HG03280 (cell line): ENCODE results near the gene TEX11.
A peak's percentile ranks its signal among the peaks of the same experiment; 100 is the strongest.
"Not testable (repeated sequence)": the region's sequence is repeated elsewhere in the genome, so short reads cannot be mapped to it uniquely, and the experiment has no call there.

ENCODE experiments used
- ATAC-seq: cut with Tn5 transposase; IDR thresholded peaks from one replicate; pipeline ENCODE4 v1.9.1; 2021; ENCODE audit warnings: mild to moderate bottlenecking, moderate library complexity; ENCODE audit not compliant: unreplicated experiment

TEX11 gene

DNA sequence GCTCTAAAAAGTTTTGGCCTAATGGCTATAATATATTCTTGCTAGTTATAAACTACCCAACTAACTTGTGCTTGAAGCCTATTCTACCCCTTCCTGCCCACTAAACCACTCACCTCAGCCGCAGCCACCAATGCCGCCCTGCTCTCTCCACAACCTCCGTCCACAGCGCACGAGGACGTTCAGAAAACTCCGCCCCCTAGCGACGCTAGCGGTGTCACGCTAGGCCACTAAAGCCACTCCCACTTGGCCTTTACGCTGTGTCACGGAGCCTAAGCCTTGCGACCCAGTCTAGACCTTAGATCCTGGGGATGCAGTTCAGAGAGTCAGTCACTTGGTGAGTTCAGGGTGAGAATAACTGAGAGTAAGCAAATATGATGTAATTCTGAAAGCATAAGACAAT lies at the start of gene TEX11:
Gene TEX11 (minus strand): TSS at position 171 of the 400 bp plus-strand sequence. CDS start 922 bp downstream, outside the sequence.
- ATAC-seq, result no peak

DNA sequence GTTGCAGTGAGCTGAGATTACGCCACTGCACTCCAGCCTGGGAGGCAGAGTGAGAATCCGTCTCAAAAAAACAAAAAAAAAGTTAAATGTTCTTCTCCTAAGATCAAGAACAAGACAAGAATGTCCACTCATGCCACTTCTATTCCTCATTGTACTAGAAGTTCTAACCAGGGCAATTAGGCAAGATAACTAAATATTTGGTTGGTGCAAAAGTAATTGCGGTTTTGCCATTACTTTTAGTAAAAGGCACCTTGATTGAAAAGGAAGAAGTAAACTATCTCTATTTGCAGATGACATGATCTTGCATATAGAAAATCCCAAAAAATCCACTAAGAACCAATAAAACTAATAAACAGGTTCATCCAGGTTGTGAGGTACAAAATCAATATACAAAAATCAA lies 46.4 kb upstream of the TEX11 start:
- no peak for ATAC-seq

DNA sequence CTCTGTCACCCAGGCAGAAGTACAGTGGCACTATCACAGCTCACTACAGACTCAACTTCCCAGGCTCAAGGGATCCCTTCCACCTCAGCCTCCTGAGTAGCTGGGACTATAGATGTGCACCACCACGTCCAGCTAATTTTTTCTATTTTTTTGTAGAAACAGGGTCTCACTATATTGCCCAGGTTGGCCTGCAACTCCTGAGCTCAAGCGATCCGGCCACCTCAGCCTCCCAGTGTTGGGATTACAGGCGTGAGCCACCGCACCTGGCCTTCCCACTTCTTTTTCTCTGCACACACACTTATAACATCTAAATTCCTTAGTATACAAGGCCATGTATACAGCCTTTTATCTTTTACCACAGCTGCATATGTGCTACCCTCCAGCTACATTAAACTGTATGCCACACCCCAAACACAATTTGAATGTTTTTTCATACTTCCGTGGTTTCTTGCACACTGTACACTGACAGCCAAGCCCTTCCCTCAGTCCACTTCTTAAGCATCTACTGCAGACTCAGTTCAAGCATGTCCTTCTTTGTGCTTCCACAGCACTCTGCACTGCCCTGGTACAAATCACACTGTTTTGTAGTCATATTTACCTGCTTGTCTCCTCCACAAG lies 15.9 kb upstream of the TEX11 start:
- no peak for ATAC-seq

DNA sequence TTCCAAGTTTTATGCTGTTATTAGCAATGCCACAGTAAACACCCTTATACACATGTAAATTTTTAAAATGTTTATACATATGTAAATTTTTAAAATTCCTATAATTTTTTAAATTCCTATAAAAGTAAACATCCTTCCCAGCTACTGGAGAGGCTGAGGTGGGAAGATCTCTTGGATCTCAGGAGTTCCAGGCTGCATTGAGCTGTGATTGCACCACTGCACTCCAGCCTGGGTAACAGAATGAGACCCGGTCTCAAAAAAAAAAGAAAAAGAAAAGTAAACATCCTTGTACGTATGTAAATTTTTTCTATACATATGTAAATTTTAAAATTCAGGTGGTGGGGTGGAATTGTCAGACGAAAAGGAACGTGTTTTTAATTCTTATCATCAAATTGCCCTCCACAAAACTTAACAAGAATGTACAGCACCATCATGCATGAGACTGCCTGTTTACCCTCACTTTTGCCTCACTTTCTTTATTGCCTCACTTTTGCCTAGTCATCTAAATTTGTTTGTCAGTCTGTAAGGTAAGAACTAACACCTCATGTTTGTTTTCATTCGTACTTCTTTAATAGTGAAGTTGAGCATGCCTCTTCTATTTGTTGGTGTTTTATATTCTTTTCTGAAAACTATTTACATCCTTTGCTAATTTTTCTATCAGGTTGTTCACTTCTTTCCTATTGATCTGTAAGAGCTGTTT lies 14.4 kb upstream of the TEX11 start:
- ATAC-seq, result no peak

DNA sequence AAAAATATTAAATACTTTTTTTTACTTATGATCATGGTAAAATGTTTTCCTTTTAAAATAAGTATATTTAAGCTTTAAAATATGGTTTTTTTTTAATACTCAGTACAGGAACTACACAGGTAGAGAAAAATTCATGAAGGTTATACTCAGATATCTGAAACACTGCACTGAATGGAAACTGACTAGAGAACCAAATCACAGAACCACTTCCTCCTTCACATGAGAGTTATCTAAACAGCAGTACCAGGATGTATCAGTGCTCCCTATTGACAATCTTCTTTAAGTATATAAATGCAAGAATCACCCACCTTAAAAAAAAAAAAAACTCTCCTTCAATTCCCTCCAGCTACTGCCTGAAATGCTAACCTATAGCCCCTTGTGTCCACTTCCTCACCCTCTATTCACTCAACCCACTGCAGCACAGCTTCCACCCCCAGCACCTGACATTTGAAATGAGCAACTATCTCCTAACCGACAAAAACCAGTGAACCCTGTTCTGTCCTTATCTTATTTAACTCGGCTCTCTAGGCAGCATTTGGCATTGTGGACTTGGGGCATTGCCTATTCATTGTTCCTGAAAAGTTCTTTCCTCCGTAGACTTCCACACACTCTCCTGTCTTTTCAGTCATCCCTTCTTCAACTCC lies 13.3 kb upstream of the TEX11 start:
- ATAC-seq, result peak; percentile 45

DNA sequence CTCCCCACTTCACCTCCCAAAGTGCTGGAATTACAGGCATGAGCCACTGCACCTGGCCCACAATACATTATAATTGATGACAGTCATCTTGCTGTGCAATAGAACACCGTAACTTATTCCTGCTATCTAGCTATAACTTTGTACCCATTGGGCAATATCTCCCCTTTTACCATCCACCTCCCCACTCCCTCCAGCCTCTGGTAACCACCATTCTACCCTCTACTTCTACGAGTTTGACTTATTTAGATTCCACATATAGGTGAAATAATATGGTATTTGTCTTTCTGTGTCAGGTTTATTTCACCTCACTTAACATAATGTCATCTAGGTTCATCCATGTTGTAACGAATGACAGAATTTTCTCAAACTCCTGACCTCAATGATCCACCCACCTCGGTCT lies 8.2 kb upstream of the TEX11 start:
- ATAC-seq, result no peak

DNA sequence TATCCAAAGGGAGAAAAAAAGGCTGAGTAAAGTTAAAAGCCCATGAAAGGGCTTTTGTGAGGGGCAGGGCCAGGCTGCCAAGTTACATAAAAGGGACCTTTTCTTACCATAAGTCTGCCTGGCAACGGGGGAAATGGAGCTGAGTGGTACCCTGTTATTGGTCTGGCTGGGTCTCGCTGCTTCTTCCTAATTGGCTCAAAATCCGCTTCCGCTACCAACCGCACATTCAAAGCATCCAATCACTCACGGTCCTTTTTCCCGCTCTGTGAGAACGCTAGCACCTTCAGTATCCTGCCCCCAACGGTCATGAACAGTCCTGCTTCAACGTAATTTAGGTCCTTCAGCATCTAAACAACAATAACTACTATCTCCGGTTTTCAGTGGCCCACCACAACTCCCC lies 611 bp downstream of the TEX11 start:
- ATAC-seq, result no peak

DNA sequence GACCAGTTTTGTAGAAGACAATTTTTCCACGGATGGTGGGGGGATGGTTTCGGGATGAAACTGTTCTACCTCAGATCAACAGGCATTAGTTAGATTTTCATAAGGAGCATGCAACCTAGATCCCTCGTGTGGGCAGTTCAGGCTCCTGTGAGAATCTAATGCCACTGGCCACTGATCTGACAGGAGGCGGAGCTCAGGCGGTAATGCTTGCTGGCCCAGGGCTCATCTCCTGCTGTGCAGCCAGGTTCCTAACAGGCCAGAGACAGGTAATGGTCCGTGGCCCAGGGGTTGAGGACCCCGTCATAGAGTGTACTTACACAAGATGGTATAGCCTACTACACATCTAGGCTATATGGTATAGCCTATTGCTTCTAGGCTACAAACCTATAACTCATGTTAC lies 7.0 kb downstream of the TEX11 start:
- no peak for ATAC-seq

DNA sequence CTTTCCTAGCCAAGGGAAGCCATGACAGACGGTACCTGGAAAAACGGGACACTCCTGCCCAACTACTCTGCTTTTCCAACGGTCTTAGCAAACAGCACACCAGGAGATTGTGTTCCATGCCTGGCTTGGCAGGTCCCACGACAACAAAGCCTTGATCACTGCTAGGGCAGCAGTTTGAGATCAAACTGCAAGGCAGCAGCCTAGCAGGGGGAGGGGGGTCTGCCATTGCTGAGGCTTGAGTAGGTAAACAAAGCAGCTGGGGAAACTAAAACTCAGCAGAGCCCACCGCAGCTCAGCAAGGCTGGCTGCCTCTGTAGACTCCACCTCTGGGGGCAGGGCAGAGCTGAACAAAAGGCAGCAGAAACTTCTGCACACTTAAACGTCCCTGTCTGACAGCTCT lies 18.1 kb downstream of the TEX11 start:
- ATAC-seq, result not testable (repeated sequence)

DNA sequence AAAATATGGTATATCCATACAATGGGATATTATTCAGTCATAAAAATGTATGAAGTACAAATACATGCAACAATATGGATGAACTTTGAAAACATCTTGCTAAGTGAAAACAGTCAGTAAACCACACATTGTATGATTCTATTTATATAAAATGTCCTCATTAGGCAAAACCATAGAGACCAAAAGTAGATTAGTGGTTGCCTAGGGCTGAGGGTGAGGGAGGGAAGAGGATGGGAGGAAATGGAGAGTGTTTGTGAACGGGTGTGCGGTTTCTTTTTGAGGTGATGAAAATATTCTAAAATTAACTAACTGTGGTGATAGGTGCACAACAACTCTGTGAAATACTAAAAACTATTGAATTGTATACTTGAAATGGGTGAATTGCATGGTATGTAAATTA lies 29.6 kb downstream of the TEX11 start:
- ATAC-seq, result no peak

DNA sequence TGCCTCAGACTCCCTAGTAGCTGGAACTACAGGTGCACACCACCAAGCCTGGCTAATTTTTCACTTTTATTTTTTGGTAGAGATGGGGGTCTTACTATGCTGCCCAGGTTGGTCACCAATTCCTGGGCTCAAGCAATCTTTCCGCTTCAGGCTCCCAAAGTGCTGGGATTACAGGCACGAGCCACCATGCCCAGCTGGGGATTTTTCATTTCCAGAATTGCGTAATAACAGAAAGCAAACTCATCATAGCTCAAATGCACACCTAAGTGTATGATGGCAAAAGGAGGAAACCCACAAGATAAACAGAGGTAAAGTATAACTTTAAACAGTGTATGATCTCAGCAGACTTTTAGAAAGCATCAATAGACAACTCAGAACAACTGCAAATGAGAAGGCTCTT lies 56.2 kb downstream of the TEX11 start:
- no peak for ATAC-seq

DNA sequence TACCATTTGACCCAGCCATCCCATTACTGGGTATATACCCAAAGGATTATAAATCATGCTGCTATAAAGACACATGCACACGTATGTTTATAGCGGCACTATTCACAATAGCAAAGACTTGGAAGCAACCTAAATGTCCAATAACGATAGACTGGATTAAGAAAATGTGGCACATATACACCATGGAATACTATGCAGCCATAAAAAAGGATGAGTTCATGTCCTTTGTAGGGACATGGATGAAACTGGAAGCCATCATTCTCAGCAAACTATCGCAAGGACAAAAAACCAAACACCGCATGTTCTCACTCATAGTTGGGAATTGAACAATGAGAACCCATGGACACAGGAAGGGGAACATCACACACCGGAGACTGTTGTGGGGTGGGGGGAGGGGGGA lies 64.4 kb downstream of the TEX11 start:
- not testable (repeated sequence) for ATAC-seq

DNA sequence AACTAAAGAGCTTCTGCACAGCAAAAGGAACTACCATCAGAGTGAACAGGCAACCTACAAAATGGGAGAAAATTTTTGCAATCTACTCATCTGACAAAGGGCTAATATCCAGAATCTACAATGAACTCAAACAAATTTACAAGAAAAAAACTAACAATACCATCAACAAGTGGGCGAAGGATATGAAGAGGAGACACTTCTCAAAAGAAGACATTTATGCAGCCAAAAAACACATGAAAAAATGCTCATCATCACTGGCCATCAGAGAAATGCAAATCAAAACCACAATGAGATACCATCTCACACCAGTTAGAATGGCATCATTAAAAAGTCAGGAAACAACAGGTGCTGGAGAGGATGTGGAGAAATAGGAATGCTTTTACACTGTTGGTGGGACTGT lies 64.9 kb downstream of the TEX11 start:
- ATAC-seq, result not testable (repeated sequence)

DNA sequence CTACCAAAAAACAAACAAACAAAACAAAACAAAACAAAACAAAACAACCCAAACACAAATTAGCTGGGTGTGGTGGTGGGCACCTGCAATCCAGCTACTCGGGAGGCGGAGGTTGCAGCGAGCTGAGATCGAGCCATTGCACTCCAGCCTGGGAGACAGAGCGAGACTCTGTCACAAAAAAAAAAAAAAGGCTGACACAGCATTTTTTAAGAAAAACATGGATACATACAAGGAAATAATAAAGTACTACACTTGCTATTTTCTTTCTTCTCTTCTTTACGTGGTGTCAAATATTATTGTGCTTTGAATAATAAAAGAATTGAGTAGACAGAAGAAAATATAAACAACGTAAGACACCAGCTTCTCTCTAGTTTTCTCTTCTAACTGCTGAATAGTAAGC lies 73.9 kb downstream of the TEX11 start:
- no peak for ATAC-seq

DNA sequence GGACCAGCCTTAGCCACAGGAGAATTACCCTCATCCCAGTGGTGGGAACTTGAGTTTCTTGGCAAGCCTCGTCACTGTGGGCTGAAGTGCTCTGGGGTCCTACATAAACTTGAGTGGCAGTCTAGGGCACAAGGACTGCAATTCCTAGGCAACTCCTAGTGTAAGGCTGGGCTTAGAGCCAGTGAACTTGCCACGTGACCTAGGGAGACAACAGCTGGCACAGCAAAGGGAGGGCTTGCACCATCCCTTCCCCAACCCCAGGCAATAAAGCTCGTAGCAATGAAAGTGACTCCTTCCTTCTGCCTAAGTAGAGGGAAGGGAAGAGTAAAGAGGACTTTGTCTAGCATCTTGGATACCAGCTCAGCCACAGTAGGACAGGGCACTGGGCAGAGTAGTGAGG lies 81.8 kb downstream of the TEX11 start:
- ATAC-seq, result no peak

DNA sequence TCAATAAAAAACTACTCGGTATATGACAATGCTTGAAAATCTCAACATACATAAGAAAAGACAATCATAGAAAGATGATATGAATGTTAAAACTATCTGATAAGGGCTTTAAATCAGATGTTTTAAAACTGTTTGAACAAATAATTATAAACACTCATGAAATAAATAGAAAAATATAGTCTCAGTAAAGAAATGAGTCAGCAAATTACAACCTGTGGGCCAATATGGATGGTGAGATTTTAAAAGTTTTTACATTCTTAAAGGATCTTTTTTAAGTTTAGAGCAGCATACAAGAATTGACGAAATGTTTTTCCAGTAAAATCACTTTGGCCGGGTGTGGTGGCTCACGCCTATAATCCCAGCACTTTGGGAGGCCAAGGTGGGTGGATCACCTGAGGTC lies 83.1 kb downstream of the TEX11 start:
- ATAC-seq, result no peak

DNA sequence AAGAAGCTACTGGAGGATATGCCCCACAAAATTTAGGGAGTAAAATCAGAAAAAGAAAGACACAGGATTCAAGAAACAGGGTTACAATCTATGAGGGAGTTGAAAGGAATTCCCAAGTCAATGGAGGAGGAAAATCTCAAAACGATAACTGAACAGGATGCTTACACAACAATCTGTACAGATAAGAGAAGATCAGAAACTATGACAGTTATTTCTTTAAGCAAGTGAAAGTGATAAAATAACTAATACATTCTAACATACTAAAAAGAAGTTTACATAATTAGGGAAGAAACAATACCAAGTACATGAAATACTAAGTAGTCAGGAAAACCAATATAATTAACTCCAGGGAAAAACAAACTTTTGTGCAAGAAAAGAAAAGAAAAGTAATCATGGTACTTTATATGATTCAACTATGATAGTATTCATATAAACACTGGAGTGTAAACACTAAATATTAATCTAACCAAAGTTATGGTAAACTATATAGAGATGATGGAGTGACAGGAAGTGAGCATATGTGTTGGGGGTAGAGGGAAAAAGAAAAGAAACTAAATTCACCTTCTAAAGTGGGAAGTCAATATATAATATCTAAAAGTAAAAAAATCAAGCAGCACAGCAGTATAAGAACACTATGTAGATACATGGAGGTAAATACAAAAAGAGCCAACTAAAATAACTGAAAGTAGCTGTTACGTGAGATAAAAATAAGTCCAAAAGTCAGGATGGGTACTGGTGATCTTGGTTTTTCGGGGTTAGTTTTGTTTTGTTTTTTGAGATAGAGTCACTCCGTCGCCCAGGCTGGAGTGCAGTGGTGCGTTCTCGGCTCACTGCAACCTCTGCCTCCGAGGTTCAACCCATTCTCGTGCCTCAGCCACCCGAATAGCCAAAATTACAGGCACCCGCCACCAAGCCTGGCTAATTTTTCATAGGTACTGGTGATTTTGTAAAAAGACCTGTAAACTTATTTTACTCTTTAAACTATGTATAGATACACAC lies 99.3 kb downstream of the TEX11 start:
- no peak for ATAC-seq

DNA sequence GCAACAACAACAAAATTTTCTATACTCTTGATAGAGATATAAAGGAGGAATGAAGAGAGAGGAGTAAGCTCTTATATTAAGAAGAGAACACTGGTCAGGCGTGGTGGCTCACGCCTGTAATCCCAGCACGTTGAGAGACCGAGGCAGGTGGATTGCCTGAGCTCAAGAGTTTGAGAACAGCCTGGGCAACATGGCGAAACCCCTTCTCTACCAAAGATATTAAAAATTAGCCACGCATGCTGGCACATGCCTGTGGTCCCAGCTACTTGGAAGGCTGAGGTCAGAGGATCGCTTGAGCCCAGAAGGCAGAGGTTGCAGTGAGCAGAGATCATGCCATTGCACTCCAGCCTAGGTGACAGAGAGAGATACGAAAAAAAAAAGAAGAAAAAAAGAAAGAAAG lies 102.4 kb downstream of the TEX11 start:
- ATAC-seq, result no peak

DNA sequence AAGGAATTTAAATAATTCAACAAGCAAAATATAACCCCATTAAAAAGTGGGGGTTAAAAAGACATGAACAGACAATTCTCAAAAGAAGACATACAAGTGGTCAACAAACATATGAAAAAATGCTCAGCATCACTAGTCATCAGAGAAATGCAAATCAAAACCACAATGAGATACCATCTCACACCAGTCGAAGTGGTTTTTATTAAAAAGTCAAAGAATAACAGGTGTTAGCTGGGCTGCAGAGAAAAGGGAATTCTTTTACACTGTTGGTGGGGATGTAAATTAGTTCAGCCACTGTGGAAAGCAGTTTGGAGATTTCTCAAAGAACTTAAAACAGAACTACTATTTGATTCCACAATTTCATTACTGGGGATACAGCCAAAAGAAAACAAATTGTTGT lies 111.8 kb downstream of the TEX11 start:
- ATAC-seq, result not testable (repeated sequence)

DNA sequence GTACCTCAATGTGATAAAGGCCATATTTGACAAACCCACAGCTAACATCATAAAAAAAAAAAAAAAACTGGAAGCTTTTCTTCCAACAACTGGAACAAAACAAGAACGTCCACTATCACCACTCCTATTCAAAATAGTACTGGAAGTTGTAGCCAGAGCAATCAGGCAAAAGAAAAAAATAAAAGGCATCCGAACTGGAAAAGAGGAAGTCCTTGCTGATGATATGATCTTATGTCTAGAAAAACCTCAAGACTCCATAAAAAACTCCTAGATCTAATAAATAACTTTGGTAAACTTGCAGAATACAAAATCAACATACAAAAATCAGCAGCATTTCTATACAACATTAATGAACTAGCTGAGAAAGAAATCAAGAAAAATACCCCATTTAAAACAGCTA lies 134.3 kb downstream of the TEX11 start:
- no peak for ATAC-seq

DNA sequence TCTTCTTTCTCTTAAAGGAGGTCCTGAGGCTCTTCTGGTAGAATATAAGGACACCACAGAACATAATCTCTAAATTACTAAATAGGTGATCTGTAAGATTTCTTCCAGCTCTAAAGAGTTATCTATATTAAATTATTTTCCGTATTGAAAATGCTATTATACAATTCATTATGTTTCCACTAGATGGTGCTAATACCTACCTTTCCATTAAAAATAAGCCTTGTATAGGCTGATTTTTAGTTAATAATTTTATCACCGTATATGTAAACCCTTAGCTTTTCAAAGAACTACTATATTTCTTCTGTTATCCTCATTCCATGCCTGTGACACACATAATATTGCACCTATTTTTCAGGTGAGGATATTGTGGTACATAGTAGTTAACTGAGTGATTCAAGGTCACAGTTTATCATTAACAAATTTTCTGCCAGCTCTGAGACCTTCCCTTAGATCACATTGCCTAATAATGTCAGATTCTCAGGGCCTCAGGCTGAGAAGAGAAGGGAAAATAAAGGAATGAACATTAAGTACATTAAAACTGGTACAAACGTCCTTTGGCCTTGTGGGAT lies 138.8 kb downstream of the TEX11 start:
- no peak for ATAC-seq
